HepG2 (cell line): ENCODE data around the gene KIF27. TPM values are rescaled to one million over a fixed set of nuclear protein-coding genes. Genes with fewer than 3 reads are reported as not detected.
A peak's percentile ranks its signal among the peaks of the same experiment; 100 is the strongest.

ENCODE experiments used
- ATF7 ChIP-seq, 2 experiments: fragments of 450-650 bp in 1 of 2; sonication (generic) in 1 of 2; formaldehyde crosslinking in 1 of 2; IDR thresholded peaks; 2 replicates each; pipeline versions ENCODE4 v1.4.0 to v1.6.1; 2016 to 2020; ENCODE audit warnings: antibody characterized with exemption in 1 of 2, mild to moderate bottlenecking in 1 of 2, missing genetic modification reagents in 1 of 2
- CHCHD3 ChIP-seq: sonication (generic); formaldehyde crosslinking; IDR thresholded peaks from 2 replicates; pipeline ENCODE4 v1.8.0; 2022; ENCODE audit warnings: mild to moderate bottlenecking, missing genetic modification reagents, moderate library complexity
- HES4 ChIP-seq: sonication (generic); formaldehyde crosslinking; IDR thresholded peaks from 2 replicates; pipeline ENCODE4 v1.9.0; 2021; ENCODE audit warnings: mild to moderate bottlenecking, missing genetic modification reagents, borderline replicate concordance
- MATR3 ChIP-seq: sonication (generic); formaldehyde crosslinking; IDR thresholded peaks from 2 replicates; pipeline ENCODE4 v1.4.0; 2020; ENCODE audit warnings: missing genetic modification reagents
- MAZ ChIP-seq, 2 experiments: sonication (generic) in 1 of 2; formaldehyde crosslinking in 1 of 2; IDR thresholded peaks; 2 replicates each; pipeline versions ENCODE4 v1.5.0 to v1.6.1; 2012 to 2020; ENCODE audit warnings: low read depth in 2 of 2, mild to moderate bottlenecking in 2 of 2, borderline replicate concordance in 1 of 2, improper control_type of control experiment in 1 of 2, low read length in 1 of 2, missing genetic modification reagents in 1 of 2, moderate library complexity in 1 of 2
- MIER3 ChIP-seq: IDR thresholded peaks from 2 replicates; pipeline ENCODE4 v1.6.1; 2016; ENCODE audit warnings: missing compliant biosample characterization, borderline replicate concordance
- MLX ChIP-seq: IDR thresholded peaks from 2 replicates; pipeline ENCODE4 v1.6.1; 2016
- MZF1 ChIP-seq: sonication (generic); formaldehyde crosslinking; IDR thresholded peaks from 2 replicates; pipeline ENCODE4 v1.8.1; 2023; ENCODE audit warnings: mild to moderate bottlenecking, missing genetic modification reagents, borderline replicate concordance
- NFIC ChIP-seq: IDR thresholded peaks from 2 replicates; pipeline ENCODE4 v1.6.1; 2012; ENCODE audit warnings: mild to moderate bottlenecking, low read length, inconsistent platforms
- NFYB ChIP-seq: sonication (generic); formaldehyde crosslinking; IDR thresholded peaks from 2 replicates; pipeline ENCODE4 v1.4.0; 2020; ENCODE audit warnings: missing genetic modification reagents
- PLRG1 ChIP-seq: fragments of 450-650 bp; conservative IDR thresholded peaks from 2 replicates; pipeline ENCODE4 v1.6.1; 2016
- RBM39 ChIP-seq: fragments of 200-400 bp; formaldehyde crosslinking; IDR thresholded peaks from one replicate; pipeline ENCODE4 v1.6.1; 2018; ENCODE audit warnings: antibody characterized with exemption, mild to moderate bottlenecking, low read depth, low read length; ENCODE audit not compliant: poor library complexity, severe bottlenecking
- TAF15 ChIP-seq: fragments of 200-400 bp; formaldehyde crosslinking; IDR thresholded peaks from one replicate; pipeline ENCODE4 v1.6.1; 2018; ENCODE audit warnings: mild to moderate bottlenecking, low read depth, low read length; ENCODE audit not compliant: poor library complexity, severe bottlenecking
- ZEB1 ChIP-seq: IDR thresholded peaks from 2 replicates; pipeline ENCODE4 v1.6.1; 2012; ENCODE audit warnings: mild to moderate bottlenecking, low read depth, inconsistent platforms; ENCODE audit not compliant: insufficient replicate concordance
- ZNF33B ChIP-seq: sonication (generic); formaldehyde crosslinking; IDR thresholded peaks from 2 replicates; pipeline ENCODE4 v1.5.1; 2020; ENCODE audit warnings: mild to moderate bottlenecking, missing genetic modification reagents
- ZNF550 ChIP-seq: sonication (generic); formaldehyde crosslinking; IDR thresholded peaks from 2 replicates; pipeline ENCODE4 v1.4.0; 2020; ENCODE audit warnings: mild to moderate bottlenecking, missing genetic modification reagents, borderline replicate concordance
- ZNF552 ChIP-seq: sonication (generic); formaldehyde crosslinking; IDR thresholded peaks from 2 replicates; pipeline ENCODE4 v1.9.0; 2022; ENCODE audit warnings: missing genetic modification reagents, mild to moderate bottlenecking, borderline replicate concordance
- ZNF562 ChIP-seq: sonication (generic); formaldehyde crosslinking; IDR thresholded peaks from 2 replicates; pipeline ENCODE4 v1.8.0; 2022; ENCODE audit warnings: missing genetic modification reagents, borderline replicate concordance
- ZNF589 ChIP-seq: sonication (generic); formaldehyde crosslinking; conservative IDR thresholded peaks from 2 replicates; pipeline ENCODE4 v1.8.0; 2022; ENCODE audit warnings: mild to moderate bottlenecking, moderate library complexity, missing genetic modification reagents
- polyA plus RNA-seq, 8 experiments: library from polyadenylated mRNA; depleted of rRNA in 3 of 8; stranded (reverse) in 7 of 8; unstranded in 1 of 8; fragments of >200 nt; fragmentation: Illumina TruSeq in 4 of 8; extraction: Trizol in 4 of 8; gene quantifications; 2 replicates each; pipeline versions ENCODE4 v1.2.1 to v1.2.3, GENCODE V29; 2011 to 2016; ENCODE audit warnings: low read depth in 4 of 8, missing spikeins in 1 of 8, mixed read lengths in 1 of 8; ENCODE audit not compliant: insufficient read depth in 1 of 8
- total RNA-seq, 5 experiments: library from RNA; depleted of rRNA; stranded (reverse); fragments of >200 nt; fragmentation: Illumina TruSeq; extraction: Trizol; gene quantifications; 2 replicates each; pipeline ENCODE4 v1.2.3, GENCODE V29; 2016; ENCODE audit warnings: low read depth in 1 of 5
- TF ChIP-seq, protein P1 (sequence below): sonication (generic); formaldehyde crosslinking; IDR thresholded peaks from 2 replicates; pipeline ENCODE4 v1.8.0; 2022; ENCODE audit warnings: missing genetic modification reagents, mild to moderate bottlenecking, moderate library complexity, borderline replicate concordance
- TF ChIP-seq, protein P2 (sequence below): sonication (generic); formaldehyde crosslinking; IDR thresholded peaks from 2 replicates; pipeline ENCODE4 v1.4.0; 2020; ENCODE audit warnings: missing genetic modification reagents
- TF ChIP-seq, protein P3 (sequence below): sonication (generic); formaldehyde crosslinking; IDR thresholded peaks from 2 replicates; pipeline ENCODE4 v1.5.1; 2020; ENCODE audit warnings: missing genetic modification reagents, mild to moderate bottlenecking, borderline replicate concordance

Gene KIF27
- total and polyA plus RNA-seq, 2 of the 13 experiments (the other 11 are each of a cell fraction or from before 2014, with no cell fraction given): 0.95 to 4.1 TPM

GRCh38 chr9:83920927-83921707 is at the start of gene KIF27 (continued):
- peak; percentile 55 for TF ChIP-seq RBM39
- peak; percentile 78; the same call in 1 of the 2 replicates for TF ChIP-seq HES4 (CRISPR knock-in tag)
- TF ChIP-seq, protein P1, sequence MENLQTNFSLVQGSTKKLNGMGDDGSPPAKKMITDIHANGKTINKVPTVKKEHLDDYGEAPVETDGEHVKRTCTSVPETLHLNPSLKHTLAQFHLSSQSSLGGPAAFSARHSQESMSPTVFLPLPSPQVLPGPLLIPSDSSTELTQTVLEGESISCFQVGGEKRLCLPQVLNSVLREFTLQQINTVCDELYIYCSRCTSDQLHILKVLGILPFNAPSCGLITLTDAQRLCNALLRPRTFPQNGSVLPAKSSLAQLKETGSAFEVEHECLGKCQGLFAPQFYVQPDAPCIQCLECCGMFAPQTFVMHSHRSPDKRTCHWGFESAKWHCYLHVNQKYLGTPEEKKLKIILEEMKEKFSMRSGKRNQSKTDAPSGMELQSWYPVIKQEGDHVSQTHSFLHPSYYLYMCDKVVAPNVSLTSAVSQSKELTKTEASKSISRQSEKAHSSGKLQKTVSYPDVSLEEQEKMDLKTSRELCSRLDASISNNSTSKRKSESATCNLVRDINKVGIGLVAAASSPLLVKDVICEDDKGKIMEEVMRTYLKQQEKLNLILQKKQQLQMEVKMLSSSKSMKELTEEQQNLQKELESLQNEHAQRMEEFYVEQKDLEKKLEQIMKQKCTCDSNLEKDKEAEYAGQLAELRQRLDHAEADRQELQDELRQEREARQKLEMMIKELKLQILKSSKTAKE: no peak
- TF ChIP-seq CHCHD3 (CRISPR knock-in tag): peak; percentile 51; the same call in 1 of the 2 replicates
- 0 out of 2 replicates have a peak, but pooled peaks have one; percentile 50 for TF ChIP-seq MAZ (IDR thresholded peaks at IDR 0.05; ENCODE audit: borderline replicate concordance, low read depth, low read length)
- peak; percentile 65; the same call in 1 of the 2 replicates for TF ChIP-seq MAZ (CRISPR knock-in tag; IDR thresholded peaks at IDR 0.05; ENCODE audit: low read depth)
- TF ChIP-seq MLX: no peak
- no peak for TF ChIP-seq NFIC
- TF ChIP-seq MIER3 (CRISPR knock-in tag): no peak
- no peak for TF ChIP-seq ZEB1
- no peak for TF ChIP-seq ZNF562 (CRISPR knock-in tag)
- TF ChIP-seq, protein P2, sequence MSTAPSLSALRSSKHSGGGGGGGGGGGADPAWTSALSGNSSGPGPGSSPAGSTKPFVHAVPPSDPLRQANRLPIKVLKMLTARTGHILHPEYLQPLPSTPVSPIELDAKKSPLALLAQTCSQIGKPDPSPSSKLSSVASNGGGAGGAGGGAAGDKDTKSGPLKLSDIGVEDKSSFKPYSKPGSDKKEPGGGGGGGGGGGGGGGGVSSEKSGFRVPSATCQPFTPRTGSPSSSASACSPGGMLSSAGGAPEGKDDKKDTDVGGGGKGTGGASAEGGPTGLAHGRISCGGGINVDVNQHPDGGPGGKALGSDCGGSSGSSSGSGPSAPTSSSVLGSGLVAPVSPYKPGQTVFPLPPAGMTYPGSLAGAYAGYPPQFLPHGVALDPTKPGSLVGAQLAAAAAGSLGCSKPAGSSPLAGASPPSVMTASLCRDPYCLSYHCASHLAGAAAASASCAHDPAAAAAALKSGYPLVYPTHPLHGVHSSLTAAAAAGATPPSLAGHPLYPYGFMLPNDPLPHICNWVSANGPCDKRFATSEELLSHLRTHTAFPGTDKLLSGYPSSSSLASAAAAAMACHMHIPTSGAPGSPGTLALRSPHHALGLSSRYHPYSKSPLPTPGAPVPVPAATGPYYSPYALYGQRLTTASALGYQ (CRISPR knock-in tag): peak; percentile 44; the same call in 1 of the 2 replicates
- no peak for TF ChIP-seq ZNF550
- peak; percentile 58; the same call in 1 of the 2 replicates for TF ChIP-seq ZNF552 (CRISPR knock-in tag)
- no peak for TF ChIP-seq MATR3 (CRISPR knock-in tag)
- TF ChIP-seq ZNF33B (CRISPR knock-in tag): peak; percentile 70; the same call in 1 of the 2 replicates
- TF ChIP-seq, protein P3, sequence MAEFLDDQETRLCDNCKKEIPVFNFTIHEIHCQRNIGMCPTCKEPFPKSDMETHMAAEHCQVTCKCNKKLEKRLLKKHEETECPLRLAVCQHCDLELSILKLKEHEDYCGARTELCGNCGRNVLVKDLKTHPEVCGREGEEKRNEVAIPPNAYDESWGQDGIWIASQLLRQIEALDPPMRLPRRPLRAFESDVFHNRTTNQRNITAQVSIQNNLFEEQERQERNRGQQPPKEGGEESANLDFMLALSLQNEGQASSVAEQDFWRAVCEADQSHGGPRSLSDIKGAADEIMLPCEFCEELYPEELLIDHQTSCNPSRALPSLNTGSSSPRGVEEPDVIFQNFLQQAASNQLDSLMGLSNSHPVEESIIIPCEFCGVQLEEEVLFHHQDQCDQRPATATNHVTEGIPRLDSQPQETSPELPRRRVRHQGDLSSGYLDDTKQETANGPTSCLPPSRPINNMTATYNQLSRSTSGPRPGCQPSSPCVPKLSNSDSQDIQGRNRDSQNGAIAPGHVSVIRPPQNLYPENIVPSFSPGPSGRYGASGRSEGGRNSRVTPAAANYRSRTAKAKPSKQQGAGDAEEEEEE (CRISPR knock-in tag): 0 out of 2 replicates have a peak, but pooled peaks have one; percentile 40
- no peak for TF ChIP-seq MZF1
- TF ChIP-seq TAF15: no peak
- TF ChIP-seq ZNF589 (CRISPR knock-in tag): no peak
- no peak for TF ChIP-seq PLRG1
- no peak for TF ChIP-seq ATF7 (IDR thresholded peaks at IDR 0.05)
- no peak for TF ChIP-seq ATF7 (CRISPR knock-in tag; IDR thresholded peaks at IDR 0.05)
- TF ChIP-seq NFYB (CRISPR knock-in tag): 0 out of 2 replicates have a peak, but pooled peaks have one; percentile 18
